DMS 273 treated with DMSO at 0.1 percent for 48 hours (cell line): ENCODE data around the gene ZNF292.
"Not testable (repeated sequence)": the region's sequence is repeated elsewhere in the genome, so short reads cannot be mapped to it uniquely, and the experiment has no call there.

Experiments
- DNase-seq: peaks from one replicate; lab custom pipeline; 2025; lab: John Stamatoyannopoulos, UW

Gene ZNF292

DNA sequence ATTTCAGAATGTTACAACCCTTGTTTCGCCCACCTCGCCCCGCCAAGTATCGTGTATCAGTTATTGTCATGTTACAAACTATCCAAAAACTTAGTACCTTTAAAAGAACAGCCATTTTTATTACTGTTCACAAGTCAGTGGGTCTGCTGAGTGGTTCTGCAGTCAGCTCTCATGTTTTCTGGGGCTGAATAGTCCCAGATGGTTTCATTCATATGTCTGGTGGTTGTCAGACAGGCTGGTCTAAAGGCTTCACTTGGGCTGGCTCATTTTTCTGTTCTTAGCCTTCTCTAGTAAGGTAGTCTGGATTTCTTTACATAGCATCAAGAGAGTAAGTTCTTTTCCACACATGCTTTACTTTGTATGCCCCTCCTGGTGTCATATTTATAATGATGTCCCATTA, 8.6 kb downstream of the ZNF292 start:
- DNase-seq, result no peak

DNA sequence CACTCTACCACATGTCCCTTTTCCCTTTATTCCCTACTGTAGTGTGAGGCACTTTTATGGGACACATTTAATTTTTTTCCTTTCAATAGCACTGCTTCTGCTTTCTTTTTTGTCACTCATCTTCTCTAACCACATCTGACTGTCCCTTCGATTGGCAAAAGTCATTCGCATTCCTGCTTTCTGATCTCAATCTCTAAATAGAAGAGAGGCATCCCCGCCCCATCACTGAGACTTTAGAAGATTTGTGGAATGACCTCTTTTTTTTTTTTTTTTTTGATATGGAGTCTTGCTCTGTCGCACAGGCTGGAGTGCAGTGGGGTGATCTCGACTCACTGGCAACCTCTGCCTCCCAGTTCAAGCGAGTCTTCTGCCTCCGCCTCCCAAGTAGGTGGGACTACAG, 9.1 kb downstream of the ZNF292 start:
- DNase-seq, result no peak

DNA sequence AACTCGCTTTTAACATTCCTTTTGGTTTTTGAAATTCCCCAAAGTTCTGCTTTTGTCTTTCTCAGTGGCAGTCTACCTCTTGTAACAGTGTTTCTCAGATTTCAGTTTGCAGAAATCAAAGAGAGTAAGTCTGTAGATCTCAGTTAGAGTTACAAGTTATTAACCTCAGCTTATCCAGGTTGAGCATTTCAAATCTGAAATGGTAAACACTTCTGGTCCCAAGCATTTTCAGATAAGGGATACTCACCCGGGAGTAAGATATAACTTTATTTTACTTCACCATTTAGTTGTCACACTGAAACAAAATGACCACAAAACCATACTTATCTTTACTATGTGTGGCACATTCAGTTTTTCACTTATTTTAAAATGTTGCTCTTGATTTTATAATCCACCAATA, 9.8 kb downstream of the ZNF292 start:
- no peak for DNase-seq

DNA sequence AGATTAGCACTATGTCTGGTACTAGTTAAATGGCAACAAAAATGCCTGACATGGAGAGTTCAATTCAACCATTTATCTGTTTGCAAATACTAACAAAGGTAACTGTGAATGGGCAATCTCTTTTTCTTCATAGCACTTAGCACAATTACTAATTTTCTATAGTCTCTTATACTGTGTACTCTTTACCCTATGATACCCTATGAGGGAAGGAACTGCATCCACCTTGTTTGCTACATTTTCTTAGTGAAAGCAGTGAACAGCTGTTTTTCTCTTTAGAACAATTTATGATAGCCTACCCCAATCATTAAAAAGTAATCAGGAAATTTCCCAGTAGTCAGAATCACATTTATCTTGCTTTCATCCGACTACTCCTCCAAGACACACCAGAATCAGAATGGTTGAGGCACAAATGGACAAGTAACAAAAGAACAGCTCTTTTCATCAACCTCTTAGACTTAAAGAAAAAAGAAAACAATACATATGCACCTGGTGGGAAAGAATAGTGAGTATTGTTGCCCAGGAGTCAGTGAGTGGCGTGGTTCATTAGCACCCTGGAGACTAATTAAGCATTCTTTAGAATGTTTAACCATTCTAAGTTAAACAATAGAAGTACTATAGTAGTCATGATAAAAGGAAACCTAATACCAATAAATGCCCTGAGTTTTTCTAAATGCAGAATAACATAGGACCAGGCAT, 16.7 kb downstream of the ZNF292 start:
- no peak for DNase-seq

DNA sequence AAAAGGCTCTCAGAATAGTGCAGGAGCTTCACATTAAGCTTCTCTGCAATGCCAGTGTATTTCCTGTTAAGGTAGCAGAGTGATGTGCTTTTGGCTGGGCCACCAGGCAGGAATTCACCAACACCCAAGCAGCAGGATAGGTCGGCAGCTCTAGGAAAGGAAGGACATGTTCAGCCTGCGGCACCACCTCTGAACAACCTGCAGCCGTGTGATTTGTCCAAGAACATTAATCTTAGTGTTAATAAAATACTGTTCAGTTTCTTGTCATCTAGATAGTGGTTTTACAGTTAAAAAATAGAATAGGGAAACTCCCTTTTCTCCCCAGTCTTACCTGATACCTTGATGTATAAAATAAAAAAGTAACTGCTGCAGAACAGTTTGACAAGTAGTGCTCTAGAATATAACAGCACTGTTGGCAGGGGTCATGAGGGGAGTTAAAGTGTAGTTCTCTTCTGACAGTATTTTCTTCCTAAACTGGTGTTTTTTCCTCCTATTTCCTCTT, 18.8 kb downstream of the ZNF292 start:
- no peak for DNase-seq

DNA sequence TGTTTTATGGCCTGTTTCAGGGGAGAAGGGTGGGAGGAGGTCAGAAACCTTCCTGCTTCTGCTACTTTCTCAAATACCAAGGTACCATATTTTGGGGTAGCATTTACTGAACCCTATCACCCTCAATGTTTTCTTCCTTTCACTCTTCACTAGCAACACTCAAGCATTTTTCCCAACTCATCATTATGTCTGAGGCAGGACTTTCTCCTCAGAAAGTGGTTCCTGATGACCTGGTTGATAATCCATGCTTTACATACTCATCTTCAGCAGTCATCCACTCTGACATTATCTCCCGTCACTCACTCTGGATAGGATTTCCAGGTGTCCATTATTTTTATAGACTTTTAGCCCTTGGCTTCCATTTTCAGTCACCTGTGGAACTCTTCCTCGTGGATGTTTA, 21.1 kb downstream of the ZNF292 start:
- no peak for DNase-seq

DNA sequence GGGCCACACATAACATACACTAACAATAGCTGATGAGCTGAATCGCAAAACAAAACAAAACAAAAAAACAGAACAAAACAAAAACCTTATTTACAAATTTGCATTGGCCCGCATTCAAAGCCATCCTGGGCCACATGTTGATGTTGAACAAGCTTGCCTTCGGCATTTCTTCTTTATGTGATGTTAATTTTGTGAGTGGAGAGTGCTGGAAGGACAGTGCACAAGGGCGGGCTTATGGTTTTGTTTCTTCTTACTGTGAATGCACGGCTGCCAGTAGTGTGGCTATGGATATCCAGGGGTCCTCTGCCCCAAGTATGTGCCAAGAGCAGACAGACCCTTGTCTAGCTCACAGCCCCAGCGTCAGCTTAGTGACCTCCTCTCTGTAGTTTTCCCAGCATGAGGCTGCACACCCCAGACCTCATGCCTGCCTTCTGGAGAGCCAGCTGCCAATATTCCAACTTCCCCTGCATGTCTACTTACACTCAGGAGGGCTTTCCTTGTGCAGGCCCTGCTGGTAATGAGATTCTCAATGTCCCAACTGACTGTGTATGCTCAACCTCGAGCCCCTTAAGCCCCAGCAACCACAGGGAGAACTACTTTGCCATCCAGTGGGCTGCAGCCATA, 24.9 kb downstream of the ZNF292 start:
- peak; percentile 6 for DNase-seq

DNA sequence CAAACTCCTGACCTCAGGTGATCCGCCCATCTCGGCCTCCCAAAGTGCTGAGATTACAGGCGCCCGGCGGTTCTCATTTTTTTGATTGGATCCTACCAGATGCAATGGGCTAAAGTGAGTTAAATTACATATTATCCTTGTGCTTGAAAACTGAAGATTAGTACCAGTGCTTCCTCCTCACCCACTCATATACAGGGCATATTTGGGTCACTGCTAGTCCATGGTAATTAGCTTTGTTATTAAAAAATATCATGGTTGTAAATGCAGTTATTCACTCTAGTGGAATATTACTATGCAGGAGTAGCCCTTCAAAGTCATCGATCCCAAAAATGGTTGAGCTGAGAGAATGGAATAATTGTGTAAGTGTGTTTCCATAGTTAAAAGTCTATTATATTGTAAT, 26.5 kb downstream of the ZNF292 start:
- no peak for DNase-seq

DNA sequence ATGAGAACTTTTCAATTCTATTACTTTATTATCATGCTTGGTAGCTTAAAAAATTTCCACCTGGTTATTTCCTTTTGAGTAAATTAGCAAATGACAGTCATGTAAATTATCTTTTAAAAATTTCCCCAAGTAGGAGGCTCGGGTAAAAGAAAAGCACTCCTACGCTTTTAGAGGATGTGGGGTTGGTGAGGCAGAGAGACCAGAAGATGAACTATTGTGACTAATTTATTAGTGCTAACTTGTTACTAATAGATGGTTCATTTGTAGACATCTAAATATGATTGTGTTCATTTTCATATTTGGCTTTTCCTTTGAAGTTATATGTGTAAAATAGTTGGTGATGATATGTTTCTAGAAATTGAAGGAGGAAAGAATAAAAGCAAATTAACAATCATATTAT, 27.0 kb downstream of the ZNF292 start:
- no peak for DNase-seq

DNA sequence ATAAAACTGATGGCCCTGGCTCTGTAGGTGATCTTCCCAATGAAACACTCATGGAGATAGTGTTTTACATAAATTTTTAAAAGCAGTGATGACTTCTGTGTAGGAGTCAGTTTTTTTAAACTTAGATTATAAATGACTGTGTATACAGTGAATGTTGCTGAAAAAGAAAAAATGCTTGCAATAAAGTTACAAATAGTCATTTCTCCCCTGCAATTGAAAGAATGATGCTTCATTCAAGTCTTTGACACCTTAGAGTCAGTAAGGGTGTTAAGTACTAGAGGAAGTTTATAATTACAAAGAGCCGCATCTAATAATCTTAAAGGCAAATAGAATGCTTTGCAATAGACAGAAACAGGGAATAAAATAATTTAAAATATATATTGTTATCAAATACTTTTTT, 27.6 kb downstream of the ZNF292 start:
- no peak for DNase-seq

DNA sequence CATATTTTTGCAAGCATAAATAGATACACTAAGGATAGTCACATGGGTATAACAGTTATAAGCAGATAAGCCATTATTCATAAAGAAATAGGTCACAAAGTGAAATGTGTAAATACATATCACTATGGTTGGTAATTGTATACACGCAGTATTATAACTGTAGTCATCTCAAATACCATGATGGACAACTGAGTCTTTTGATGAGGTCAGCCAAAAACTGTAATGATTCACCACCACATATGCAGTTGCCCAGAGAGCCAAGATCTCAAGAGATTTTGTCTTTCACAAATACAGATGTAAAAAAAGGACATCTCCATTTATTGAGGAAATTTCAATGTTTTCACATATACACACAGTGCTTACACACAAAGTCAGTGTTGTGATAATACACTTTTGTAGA, 28.3 kb downstream of the ZNF292 start:
- no peak for DNase-seq

DNA sequence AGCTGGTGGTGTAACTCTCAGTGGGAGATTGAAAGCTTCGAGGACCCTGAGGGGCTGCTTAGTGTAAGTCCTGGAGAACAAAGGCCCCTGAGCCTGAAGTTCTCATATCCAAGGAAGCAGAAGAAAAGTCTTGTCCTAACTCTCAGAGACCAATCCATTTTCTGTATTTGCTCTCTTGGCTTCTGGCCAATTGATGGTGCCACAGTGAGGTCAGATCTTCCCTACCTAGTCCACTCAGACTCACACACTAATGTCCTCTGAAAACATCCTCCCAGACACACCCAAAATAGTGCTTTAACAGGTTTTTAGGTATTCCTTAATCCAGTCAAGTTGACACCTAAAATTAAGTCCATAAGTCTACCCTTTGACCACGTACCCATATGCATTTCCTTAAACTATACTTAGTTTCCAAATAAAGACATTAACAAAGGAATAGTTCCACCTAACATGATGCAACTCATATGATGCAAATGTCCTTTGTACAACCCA, 29.4 kb downstream of the ZNF292 start:
- DNase-seq, result no peak

DNA sequence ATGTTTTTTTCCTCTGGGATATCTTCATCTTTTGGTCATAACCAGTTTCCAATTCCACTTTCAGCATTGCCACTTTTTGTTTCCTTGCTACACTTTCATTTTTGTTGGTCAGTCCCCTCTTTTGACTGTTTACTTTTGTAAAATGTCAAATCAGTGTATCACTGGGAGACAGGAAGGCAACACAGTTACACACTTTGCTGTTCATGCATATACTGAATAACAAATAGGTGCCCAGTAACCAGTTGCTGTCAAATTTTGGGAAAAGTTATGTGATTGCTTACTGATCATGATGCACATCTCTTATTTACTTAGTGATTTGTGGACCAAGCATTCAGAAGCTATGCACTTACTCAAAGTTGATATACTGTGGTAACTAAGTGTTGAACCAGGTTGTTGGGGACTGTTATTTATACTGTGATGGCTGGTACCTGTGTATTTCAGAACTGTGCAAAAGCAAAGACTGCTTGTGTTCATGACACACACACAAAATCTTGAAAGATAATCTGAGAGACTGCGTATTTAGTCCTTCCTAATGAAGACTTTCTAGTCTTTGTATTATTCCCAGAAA, 41.0 kb downstream of the ZNF292 start:
- no peak for DNase-seq

DNA sequence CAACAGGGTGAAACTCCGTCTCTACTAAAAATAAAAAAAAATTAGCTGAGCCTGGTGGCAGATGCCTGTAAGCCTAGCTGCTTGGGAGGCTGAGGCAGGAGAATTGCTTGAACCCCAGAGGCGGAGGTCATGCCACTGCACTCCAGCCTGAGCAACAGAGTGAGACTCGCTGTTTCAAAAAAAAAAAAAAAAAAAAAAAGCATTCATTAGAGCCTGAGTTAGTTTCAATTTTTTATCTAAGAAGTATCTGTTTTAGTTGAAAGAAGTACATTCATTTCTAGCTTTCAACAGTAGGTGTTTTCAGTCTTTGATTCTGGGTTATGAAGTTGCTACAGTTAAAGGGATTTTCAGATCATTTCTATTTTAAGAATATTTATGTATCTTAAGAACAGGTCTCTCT, 42.2 kb downstream of the ZNF292 start:
- no peak for DNase-seq

DNA sequence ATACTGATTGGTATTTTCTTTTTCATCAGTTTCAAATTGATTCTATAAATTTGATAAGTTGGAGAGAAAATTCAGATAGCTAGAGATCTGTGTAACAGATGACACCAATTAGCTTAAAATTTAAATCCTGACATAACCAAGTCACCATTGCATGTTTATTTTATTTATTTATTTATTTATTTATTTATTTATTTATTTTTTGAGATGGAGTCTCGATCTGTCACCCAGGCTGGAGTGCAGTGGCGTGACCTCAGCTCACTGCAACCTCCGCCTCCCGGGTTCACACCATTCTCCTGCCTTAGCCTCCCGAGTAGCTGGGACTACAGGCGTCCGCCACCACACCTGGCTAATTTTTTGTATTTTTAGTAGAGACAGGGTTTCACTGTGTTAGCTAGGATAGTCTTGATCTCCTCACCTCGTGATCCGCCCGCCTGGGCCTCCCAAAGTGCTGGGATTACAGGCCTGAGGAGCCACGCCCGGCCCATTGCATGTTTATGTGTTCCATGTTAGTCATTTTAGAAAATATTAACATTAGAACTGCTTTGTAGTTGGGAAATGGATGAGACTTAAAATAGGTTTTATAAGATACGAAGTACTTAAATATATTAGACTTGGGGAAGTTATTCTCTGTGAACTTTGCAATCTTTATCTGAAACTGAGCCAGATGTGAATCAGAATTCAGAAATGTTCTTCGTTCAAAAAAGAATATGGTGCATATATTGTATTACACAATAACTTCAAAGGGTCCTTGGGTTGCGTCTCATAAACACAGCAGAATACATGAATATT, 42.9 kb downstream of the ZNF292 start:
- DNase-seq, result not testable (repeated sequence)

DNA sequence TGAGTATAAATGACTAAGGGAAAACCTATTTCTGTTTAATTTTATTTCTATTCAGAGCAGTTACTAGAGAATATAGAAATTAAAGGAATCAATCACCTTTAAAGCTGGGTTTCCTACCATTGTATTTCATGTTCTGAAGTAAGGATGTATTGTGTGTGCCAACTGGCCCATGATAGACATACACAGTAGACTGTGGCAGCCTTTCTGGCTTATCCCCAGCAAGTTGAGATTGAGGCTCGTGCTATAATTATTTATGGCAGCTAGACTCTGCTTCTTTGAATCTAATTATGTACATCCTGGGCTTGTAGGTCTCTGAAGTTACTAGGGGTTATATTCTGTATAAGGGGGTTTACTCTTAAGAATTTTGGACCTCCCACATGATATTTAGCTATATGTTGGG, 44.4 kb downstream of the ZNF292 start:
- no peak for DNase-seq

DNA sequence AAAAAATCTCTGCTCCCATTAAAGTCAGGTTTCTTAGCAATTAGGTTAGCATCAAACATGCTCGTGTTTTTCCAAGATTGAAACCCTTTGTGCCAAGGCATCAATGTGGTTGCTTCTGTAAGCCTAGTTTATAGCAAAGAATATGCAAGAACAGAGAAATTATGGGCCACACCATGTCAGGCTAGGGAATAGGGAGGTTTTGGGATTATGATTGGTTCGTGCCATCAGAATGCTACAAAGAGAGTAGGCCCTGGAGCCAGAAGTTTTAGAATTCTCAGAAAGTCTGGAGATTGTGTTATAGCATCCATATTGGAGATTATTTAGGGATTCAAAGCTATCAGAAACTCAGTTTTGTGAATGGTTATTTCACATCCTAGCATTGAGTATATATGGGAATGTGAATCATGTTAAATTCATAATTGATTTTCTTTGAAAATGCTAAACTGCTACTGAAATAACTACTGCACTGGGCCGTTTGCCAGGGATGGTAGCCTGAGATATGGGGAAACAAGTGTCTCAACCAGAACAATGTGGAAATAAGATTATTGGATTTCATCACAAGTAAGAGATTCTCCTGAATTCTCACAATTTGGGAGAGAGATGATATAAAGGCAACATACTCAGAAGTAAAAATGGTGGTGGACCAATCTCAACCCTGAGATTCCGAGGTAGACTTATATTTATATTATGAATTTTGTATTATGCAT, 45.3 kb downstream of the ZNF292 start:
- DNase-seq, result no peak

DNA sequence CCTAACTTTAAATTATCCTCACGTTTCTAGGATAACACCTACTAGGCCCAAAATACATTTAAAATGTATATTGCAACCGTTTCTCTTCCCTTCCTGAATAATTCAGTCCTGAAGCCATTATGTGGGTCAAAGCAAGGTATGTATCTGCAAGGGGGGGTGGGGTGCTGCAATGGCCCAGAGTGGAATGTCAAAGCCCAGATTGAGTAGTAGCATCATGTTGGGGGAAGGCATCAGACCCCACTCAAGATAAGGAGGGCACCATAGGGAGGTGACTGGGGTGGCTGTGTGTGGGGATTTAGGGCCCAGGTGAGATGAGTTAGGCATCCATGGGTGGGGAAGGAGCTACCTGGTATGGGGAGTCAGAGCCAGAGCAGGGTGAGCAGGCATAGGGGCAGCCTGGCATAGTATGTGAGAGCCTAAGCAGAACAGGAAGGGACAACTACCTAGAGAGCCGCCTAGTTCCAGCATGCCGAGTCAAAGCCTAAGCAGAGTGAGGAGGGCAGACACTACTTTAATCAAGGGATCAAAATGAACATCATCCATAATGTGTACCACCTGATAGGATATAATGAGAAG, 48.2 kb downstream of the ZNF292 start:
- no peak for DNase-seq

DNA sequence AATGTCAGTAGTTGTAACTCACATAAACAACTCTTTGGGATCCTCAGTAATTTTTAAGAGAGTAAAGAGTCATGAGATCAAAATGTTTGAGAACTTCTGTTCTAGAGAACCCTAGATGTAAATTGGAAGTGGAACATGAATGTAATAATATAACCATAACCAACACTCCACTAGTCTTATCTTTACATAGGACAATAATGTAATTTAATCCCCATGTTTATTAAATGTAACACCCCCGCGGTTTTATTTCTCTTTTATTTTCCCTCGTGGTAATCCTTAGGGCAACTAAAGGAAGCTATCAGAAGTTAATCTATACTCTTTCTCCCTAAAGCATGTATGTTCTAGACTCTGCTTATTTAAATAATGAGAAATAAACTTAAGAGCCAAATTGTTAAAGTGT, 54.4 kb downstream of the ZNF292 start:
- DNase-seq, result no peak

DNA sequence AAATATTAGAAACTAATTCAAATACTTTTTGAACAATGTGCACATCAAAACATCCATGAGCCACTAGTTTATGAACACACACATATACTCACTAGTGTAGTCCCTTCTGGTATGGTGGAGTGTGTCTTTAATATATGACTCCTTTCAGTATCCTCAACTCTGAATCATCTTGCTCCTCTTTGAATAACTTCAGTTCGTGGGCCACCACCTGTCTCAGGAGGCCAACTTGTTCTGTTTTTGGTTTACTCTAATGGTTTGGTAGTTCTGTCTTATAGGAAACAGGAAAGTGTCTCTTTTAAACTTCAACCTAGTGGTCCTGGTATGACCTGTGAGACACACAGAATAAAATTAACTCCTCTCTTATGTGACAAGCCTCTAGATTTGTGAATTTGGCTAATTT, 55.6 kb downstream of the ZNF292 start:
- DNase-seq, result no peak

DNA sequence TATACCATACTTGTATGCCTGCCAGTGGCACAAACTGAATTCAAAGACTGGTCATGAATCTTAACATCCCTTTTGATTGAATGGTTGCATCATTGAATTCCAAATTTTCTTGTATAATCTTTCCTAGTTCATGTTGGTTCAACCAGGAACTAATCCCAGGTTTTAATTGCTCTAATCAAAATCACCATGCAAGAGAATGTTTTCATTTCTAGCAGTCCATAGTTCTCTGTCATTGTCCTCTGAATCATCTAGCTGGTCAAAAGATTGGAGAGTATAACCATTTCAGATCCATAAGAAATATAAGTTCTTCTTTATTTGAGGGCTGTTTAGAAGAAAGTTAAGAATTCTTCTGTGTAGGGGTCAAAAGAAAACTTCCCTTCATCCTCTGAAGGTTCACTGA, 57.2 kb downstream of the ZNF292 start:
- no peak for DNase-seq

DNA sequence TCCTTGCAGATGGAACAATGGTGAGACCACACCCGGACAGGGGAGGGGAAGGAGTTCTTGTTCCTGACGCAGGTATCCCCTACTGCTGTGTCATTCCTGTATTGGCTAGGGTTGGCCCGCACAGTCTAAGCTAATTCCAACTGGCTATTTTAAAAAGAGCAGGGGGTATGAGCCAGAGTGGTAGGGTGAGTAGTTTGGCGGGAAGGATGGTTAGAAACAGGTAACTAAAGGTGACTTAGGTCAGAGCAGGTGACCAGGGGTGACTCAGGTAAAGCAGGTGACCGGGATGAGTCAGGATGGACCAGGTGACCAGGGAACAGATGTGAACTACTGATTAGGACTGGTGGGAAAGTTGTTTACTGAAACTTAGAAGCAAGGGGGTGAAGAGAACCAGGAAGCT, 58.0 kb downstream of the ZNF292 start:
- DNase-seq, result no peak
